HG02885 (cell line): ENCODE data around the gene MCTP1.

ENCODE experiments used
- ATAC-seq: cut with Tn5 transposase; IDR thresholded peaks from one replicate; pipeline ENCODE4 v1.9.1; 2021; ENCODE audit warnings: mild to moderate bottlenecking; ENCODE audit not compliant: unreplicated experiment, poor library complexity

MCTP1 gene

GRCh38 chr5:94793816-94794198 lies 491.1 kb downstream of the MCTP1 start:
- peak; percentile 61 for ATAC-seq

DNA sequence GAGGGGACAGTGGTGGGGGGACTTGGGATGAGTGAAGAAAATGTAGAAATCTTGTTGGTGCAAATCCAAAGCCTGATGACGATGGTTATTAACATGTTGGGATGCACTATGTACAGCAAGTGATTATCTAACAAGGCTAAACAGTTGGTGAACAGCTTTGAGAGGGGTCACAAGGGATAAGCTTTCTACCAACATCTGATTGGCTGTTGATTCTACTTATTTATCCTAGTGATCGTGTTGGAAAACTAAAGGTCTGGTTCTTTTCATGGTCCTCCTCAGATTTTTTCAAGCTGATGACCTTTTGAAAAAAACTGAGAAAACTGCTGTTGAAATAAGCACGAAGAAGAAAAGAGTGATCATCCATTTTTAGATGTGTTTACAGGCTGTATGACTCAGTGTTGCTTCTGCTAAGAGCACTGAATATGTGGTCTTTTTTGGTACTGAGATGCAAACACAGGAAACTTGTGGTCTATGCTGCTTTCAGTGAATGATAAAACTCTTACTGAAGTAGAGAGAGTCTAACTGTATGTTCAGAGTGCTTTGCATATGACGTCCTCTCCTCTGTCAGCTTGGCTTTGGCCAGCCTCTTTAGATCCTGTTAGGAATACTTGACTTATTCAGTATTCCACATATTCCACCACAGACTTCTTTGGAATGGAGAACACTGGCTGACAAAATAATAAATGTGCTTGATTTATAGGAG lies 491.6 kb downstream of the MCTP1 start:
- peak; percentile 99 for ATAC-seq

DNA sequence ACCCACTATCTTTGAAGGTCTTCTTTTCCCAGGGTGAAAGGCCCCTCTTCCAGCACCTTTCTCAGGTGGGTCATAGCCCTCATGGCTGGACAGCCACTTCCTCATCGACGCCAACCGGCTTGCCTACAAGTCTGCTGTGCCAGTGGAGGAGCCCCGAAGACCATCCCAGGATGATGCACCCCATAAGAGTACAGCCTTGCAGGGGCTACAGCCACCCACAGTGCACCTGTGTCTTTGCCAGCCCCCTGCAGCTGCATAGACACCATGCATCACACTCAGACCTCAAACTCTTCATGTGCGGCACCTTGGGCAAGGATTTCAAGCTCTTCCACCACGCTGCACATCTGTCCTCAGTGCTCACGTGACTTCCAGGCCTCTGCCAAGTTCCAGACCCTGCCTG lies 493.1 kb downstream of the MCTP1 start:
- ATAC-seq, result no peak

GRCh38 chr5:94788527-94788926 lies 496.4 kb downstream of the MCTP1 start:
- ATAC-seq, result no peak

DNA sequence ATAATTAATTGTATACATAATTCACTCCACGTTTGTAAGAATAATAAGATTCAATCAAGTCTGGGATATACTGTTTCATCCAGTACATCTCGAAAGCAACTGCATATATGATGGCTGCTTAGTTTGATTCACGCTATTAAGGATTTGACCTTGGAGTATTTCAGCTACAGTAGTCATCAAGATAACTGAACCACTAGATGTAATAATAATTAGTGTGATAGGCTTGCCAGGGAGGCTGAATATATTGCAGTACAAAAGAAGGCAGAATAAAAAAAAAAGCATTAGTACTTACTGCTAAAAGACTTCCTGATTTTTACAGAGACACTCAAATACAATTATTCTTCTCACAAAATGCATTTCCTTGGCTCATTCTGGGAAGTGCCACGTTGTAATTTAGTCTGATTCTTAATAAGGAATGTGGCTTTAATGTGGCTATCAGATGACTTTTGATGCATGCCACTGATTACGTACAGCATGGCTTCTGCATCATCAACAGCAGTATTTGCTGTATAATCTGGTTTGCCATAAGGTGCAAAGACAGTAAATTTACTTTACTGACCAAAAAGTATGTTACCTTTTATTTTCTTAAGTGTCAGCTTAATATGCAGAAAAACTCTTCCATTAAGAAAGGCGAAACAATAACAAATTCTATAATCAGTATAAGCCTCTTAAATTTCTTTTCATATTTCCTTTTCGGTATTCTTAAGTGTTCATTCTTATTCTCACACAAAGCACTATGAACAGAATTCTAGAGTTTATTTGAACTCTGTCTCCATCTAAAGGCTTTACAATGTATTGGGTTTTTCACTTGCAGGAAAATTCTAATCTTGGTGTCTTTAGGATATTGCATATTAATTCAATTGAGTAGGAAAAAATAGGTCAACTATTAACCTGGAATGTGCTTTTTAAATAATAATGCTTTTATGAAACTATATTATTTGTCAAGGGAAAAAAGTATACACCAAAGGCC lies 500.1 kb downstream of the MCTP1 start:
- ATAC-seq, result no peak

GRCh38 chr5:94782383-94782782 lies 502.5 kb downstream of the MCTP1 start:
- no peak for ATAC-seq

- ATAC-seq, result no peak
Measured at GRCh38 chr5:94779684-94780083, 505.2 kb downstream of the MCTP1 start.

GRCh38 chr5:94778732-94779131 lies 506.2 kb downstream of the MCTP1 start:
- ATAC-seq, result no peak

DNA sequence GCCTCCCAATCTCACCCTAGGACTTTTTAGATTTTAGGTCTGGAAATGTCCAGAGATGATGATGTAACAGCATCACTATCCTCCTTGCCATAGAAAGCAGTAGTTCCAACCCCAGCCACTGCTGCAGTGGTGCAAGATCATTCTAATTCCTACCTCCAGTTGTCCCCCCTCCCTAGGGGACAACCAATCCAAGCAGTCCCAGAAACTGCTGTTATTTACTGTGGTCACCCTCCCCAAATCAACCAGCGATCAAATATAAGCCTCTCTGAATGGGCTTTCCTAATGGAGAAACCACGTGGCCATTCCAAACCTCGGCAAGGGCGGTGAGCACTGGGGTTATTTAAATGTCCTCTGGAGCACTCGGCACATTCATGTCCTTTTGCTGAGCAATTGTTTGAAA lies 506.6 kb downstream of the MCTP1 start:
- ATAC-seq, result no peak

DNA sequence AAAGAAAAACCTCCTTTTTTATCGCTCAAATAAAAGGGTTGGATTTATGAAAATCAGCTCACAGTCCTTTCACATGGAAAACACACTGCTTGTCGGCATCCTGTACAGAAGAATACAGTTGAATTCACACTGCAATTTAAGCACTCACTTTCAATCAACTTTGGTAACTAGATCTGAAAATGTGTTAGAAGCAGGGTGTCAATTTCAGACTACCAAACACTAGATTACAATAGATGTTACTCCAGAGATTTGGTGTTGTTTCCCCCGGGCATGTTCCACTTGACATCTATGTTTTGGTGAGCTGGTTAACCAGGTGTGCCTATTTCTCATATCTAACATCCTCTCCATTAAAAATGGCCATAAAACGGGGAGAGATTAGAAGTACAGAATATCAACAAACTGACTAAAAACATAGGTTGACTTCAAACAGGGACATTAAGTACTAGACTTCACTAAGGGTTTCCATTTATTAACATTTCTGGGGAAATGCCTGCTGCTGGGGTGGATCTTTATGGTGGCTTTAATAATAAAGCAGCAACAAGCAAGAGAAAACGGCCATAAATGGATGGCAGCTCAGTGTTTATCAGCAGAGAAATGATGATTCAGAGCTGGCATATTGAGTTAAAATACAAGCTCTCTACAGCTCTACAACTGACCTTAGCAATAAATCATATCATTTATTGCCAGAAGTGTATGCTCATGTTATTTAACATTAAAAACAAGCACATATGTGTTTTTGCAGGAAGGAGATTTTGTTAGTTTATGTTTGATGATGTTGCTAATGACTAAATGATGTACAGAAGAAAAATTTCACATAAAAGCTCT lies 507.6 kb downstream of the MCTP1 start:
- ATAC-seq, result no peak

- no peak for ATAC-seq
Measured at GRCh38 chr5:94776167-94776566, 508.7 kb downstream of the MCTP1 start.

DNA sequence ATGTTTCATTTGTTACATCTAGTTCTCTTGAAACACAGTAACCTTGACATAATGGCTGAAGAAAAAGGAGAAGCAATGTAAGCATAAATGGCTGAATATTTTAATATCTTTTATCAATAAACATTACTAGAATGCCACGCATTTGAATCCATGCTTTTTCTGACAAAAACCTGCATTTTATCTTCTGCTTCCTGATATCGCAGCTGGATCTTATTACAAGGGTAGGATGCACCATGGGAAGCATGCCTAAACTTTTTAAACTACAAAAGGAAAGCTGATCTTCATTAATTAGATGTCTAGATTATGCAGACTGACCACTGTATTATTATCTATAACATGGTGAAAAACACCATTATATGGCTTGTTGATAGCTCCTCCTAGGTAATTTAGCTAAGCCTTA lies 509.8 kb downstream of the MCTP1 start:
- no peak for ATAC-seq

DNA sequence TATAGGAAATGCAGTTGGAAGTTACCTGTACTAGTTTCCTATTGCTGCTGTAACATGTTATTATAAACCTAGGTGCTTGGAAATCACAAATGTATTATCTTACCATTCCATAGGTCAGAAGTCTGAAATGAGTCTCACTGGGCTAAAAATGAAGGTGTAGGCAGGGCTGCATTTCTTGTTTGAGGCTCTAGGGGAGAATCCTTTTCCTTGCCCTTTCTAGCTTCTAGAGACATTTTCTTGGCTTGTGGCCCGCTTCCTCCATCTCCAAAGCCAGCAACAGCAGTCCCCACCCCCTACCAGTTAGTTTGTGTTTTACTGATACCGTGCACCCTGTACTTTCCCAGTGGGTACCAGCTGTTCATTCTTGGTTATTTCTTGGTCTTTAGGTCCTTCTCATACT lies 513.2 kb downstream of the MCTP1 start:
- ATAC-seq, result no peak

DNA sequence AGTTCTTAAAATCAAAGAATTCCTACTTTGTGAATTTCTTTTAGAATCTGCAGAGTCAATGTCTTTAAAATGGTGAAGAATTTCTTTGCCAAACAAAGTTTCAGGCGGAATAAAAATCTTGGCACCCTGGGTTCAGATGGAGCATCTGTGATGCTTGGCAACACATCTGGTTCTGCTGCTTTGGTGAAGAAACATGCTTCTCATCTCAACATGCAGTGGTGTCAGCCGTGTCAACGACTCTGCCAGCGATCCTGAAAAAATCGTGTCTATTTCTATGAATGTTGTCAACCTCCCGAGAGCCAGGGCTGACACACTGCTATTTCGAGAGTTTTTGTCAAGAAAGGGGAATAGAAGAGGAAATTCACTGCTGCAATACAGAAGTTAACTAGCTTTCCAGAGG lies 514.9 kb downstream of the MCTP1 start:
- ATAC-seq, result no peak

- no peak for ATAC-seq
Measured at GRCh38 chr5:94761786-94762185, 523.1 kb downstream of the MCTP1 start.

DNA sequence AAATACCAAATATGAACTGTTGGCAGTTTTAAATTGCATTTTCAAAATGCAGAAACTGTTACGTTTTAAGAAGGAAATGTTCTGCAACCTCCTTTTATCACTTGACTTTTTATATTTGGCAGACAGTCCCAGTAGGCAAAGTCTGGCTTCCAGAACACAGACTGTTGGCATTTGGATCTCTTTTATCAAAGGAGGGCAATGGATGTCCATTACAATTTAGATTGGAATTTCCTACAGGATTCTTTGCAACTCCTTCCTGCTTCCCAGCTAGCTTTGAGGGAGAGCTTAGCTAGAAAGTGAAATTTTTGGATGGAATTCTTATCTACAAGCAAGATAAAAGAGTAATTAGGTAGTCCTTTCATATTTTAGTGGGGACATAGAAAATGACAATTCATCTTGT lies 523.8 kb downstream of the MCTP1 start:
- no peak for ATAC-seq

DNA sequence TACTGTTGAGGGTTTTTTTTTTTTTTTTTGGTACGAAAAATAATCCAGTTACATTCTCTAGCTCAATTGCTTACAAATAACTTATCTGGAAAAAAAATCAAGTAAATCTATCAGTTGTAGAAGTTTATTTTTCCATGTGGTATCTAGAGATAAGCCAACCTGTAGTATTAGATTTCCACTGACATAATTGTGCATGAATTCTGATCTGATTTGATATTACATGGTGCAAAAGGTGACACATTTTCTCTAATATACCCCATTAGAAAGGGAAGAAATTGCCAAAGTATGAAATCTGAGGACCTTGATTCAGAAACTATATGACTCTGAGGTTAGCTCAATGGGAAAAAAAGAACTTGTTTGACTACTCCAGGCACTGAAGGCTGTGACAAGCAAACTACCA lies 524.9 kb downstream of the MCTP1 start:
- no peak for ATAC-seq

DNA sequence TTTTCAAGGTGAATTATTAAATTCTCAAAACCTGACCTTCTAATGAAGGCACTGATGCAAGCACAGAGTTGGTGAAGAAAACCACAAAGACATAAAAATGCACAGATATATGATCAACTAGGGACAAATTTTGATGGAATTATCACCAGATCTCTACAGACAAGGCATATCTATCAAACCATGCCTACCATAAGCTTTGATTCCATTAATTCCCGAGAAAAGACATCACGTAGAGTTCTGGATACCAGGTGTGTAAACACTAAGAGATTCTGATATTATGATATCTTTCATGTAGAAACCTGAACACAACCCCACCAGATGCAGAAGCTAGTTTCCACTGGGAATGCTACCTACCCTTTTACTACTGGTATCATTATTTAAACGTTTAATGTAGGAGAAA lies 525.9 kb downstream of the MCTP1 start:
- no peak for ATAC-seq

GRCh38 chr5:94754824-94755223 lies 530.1 kb downstream of the MCTP1 start:
- ATAC-seq, result no peak

- ATAC-seq, result no peak
Measured at GRCh38 chr5:94751460-94751859, 533.4 kb downstream of the MCTP1 start.

GRCh38 chr5:94750681-94751080 lies 534.2 kb downstream of the MCTP1 start:
- ATAC-seq, result no peak
